IMR-90 (cell line): ENCODE results near the gene TSBP1. TPM values are rescaled to one million over a fixed set of nuclear protein-coding genes. Genes with fewer than 3 reads are reported as not detected.
"Not testable (repeated sequence)": the region's sequence is repeated elsewhere in the genome, so short reads cannot be mapped to it uniquely, and the experiment has no call there.

Experiments used
- ATAC-seq: fragments of 200-7000 bp; cut with Tn5 transposase; 2 replicates; pipeline ENCODE4 v1.9.1; 2020; ENCODE audit warnings: low read depth, mild to moderate bottlenecking, moderate library complexity
- BruUV-seq: library from RNA; stranded (reverse); fragments of 400-500 nt; replicated peaks from 2 replicates; lab custom pipeline; 2021; lab: Mats Ljungman, UMichigan
- CTCF ChIA-PET: fragments of 300-600 bp; formaldehyde crosslinking; extraction: SDS; loops from one replicate; lab custom pipeline; 2021; ENCODE audit warnings: antibody characterized with exemption; lab: Yijun Ruan, JAX
- POLR2A ChIA-PET: fragments of 300-600 bp; sonication (Branson Sonifier 250); formaldehyde crosslinking; loops from one replicate; lab custom pipeline; 2022; ENCODE audit warnings: antibody characterized with exemption; ENCODE audit not compliant: unreplicated experiment; lab: Charles Lee
- DNase-seq: peaks from one replicate; pipeline ENCODE4 v3.0.0; 2013
- H2AFZ ChIP-seq: replicated peaks from 2 replicates; pipeline ENCODE3; 2013; ENCODE audit warnings: low read length, mild to moderate bottlenecking; ENCODE audit not compliant: poor library complexity
- H2AK5ac ChIP-seq: 2 replicates; pipeline ENCODE4 v1.6.1; 2013; ENCODE audit warnings: low read depth, low read length, inconsistent platforms
- H2AK9ac ChIP-seq: replicated peaks from 2 replicates; pipeline ENCODE3; 2013; ENCODE audit warnings: mild to moderate bottlenecking, low read depth, low read length, moderate library complexity; ENCODE audit not compliant: poor library complexity
- H2BK120ac ChIP-seq: 2 replicates; pipeline ENCODE4 v1.6.1; 2013; ENCODE audit warnings: low read depth, low read length, inconsistent platforms
- H2BK15ac ChIP-seq: 3 replicates; pipeline ENCODE4 v1.6.1; 2013; ENCODE audit warnings: low read depth, low read length, inconsistent platforms
- H2BK20ac ChIP-seq: 2 replicates; pipeline ENCODE4 v1.6.1; 2013; ENCODE audit warnings: low read depth, mild to moderate bottlenecking, inconsistent platforms, low read length, moderate library complexity
- H2BK5ac ChIP-seq: 2 replicates; pipeline ENCODE4 v1.6.1; 2013; ENCODE audit warnings: mild to moderate bottlenecking, low read depth, low read length, inconsistent platforms; ENCODE audit not compliant: poor library complexity, severe bottlenecking
- H3K14ac ChIP-seq: replicated peaks from 2 replicates; pipeline ENCODE4 v1.6.1; 2013; ENCODE audit warnings: low read depth, low read length, inconsistent platforms
- H3K18ac ChIP-seq: 2 replicates; pipeline ENCODE4 v1.6.1; 2013; ENCODE audit warnings: low read depth, low read length, control low read depth
- H3K23ac ChIP-seq: 2 replicates; pipeline ENCODE4 v1.6.1; 2013; ENCODE audit warnings: low read depth, low read length, inconsistent platforms
- H3K27ac ChIP-seq: 2 replicates; pipeline ENCODE4 v1.5.1; 2013; ENCODE audit warnings: mild to moderate bottlenecking, control low read depth, low read length; ENCODE audit not compliant: insufficient read depth
- H3K27me3 ChIP-seq: 2 replicates; pipeline ENCODE4 v1.6.1; 2013; ENCODE audit warnings: low read length; ENCODE audit not compliant: control insufficient read depth, insufficient read depth
- H3K36me3 ChIP-seq: 2 replicates; pipeline ENCODE4 v1.6.1; 2013; ENCODE audit warnings: low read length, mixed read lengths; ENCODE audit not compliant: control insufficient read depth, insufficient read depth
- H3K4ac ChIP-seq: 2 replicates; pipeline ENCODE4 v1.6.1; 2013; ENCODE audit warnings: low read depth, low read length, inconsistent platforms
- H3K4me1 ChIP-seq: 2 replicates; pipeline ENCODE4 v1.6.1; 2013; ENCODE audit warnings: low read length, mixed read lengths; ENCODE audit not compliant: control insufficient read depth, insufficient read depth
- H3K4me2 ChIP-seq: 2 replicates; pipeline ENCODE4 v1.6.1; 2013; ENCODE audit warnings: low read depth, mild to moderate bottlenecking, control low read depth, low read length, moderate library complexity
- H3K4me3 ChIP-seq: 2 replicates; pipeline ENCODE4 v1.5.1; 2013; ENCODE audit warnings: low read depth, mild to moderate bottlenecking, control low read depth, low read length, moderate library complexity; ENCODE audit not compliant: insufficient read depth
- H3K56ac ChIP-seq: 2 replicates; pipeline ENCODE4 v1.6.1; 2013; ENCODE audit warnings: low read length, inconsistent platforms; ENCODE audit not compliant: insufficient read depth; ENCODE audit errors: extremely low read depth
- H3K79me1 ChIP-seq, 2 experiments: 2 replicates each; pipeline ENCODE4 v1.6.1; 2013; ENCODE audit warnings: low read length in 2 of 2, inconsistent platforms in 1 of 2, low read depth in 1 of 2
- H3K9ac ChIP-seq: 2 replicates; pipeline ENCODE4 v1.6.1; 2013; ENCODE audit warnings: low read depth, low read length, control low read depth
- H3K9me1 ChIP-seq: 2 replicates; pipeline ENCODE4 v1.6.1; 2013; ENCODE audit warnings: low read length, inconsistent platforms; ENCODE audit not compliant: insufficient read depth
- H3K9me3 ChIP-seq: 2 replicates; pipeline ENCODE4 v1.6.1; 2013; ENCODE audit warnings: low read length; ENCODE audit not compliant: control insufficient read depth, insufficient read depth
- H4K20me1 ChIP-seq: 2 replicates; pipeline ENCODE4 v1.6.1; 2013; ENCODE audit warnings: low read length, inconsistent platforms; ENCODE audit not compliant: insufficient read depth
- H4K5ac ChIP-seq: 2 replicates; pipeline ENCODE4 v1.6.1; 2013; ENCODE audit warnings: mild to moderate bottlenecking, low read depth, low read length, control low read depth
- H4K8ac ChIP-seq, 2 experiments: 2 replicates each; pipeline ENCODE4 v1.6.1; 2013; ENCODE audit warnings: low read depth in 2 of 2, low read length in 2 of 2, control low read depth in 1 of 2, inconsistent platforms in 1 of 2
- H4K91ac ChIP-seq: 2 replicates; pipeline ENCODE4 v1.6.1; 2013; ENCODE audit warnings: low read depth, low read length, inconsistent platforms; ENCODE audit not compliant: insufficient read depth
- WGBS, 2 experiments: methylation state at CpG; one replicate each; pipeline versions ENCODE4 v1.1.5 to v1.1.7; 2013; ENCODE audit warnings: missing lambda C conversion rate in 2 of 2; ENCODE audit not compliant: insufficient read length in 1 of 2; ENCODE audit errors: extremely low coverage in 2 of 2; 5-methylcytosine and 5-hydroxymethylcytosine counted together
- dilution Hi-C: fragments of 300-500 bp; cut with HindIII; formaldehyde crosslinking; loops from one replicate; pipeline ENCODE4 v1.14.3; 2018; ENCODE audit warnings: low sequenced_read_pairs; ENCODE audit not compliant: unreplicated experiment
- in situ Hi-C: fragments of 300-500 bp; cut with MboI; formaldehyde crosslinking; loops from 3 replicates; pipeline ENCODE4 v1.14.3; 2019; ENCODE audit warnings: low sequenced_read_pairs, inconsistent platforms, mixed read lengths
- intact Hi-C: fragments of 100-400 bp; cut with micrococcal nuclease; formaldehyde crosslinking; loops from 2 replicates; pipeline ENCODE4 v1.10.0; 2022
- polyA plus RNA-seq, 3 experiments: library from polyadenylated mRNA; depleted of rRNA; stranded (reverse); fragments of >200 nt; gene quantifications; 2 replicates each; pipeline ENCODE4 v1.2.3, GENCODE V29; 2012; ENCODE audit warnings: low replicate concordance in 1 of 3
- total RNA-seq: library from RNA; depleted of rRNA; stranded (reverse); fragments of >200 nt; gene quantifications from 2 replicates; pipeline ENCODE4 v1.2.3, GENCODE V29; 2012

TSBP1 gene
- total and polyA plus RNA-seq, 2 of the 4 experiments (the other 2 are of a cell fraction): not detected

DNA sequence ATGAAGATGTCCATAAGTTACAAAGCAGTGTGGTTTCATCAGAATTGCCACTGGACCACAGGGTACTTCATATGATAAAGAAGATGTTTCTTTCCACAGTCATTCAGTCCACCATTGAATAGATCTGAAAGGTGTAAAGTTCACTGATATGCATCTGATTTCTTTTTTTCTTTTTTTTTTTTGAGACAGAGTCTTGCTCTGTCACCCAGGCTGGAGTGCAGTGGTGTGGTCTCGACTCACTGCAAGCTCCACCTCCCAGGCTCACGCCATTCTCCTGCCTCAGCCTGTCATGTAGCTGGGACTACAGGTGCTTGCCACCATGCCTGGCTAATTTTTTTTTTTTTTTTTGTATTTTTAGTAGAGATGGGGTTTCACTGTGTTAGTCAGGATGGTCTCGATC is 103.2 kb downstream of the TSBP1 start:
- H3K27ac ChIP-seq, H3K4me2 ChIP-seq, H2BK120ac ChIP-seq, H2BK20ac ChIP-seq, H3K36me3 ChIP-seq, H3K4me3 ChIP-seq, H3K9me1 ChIP-seq, POLR2A ChIA-PET, H3K4ac ChIP-seq, H3K14ac ChIP-seq, H3K9ac ChIP-seq, H3K27me3 ChIP-seq, intact Hi-C loops, dilution Hi-C loops, H3K9me3 ChIP-seq, H4K8ac ChIP-seq, ATAC-seq, BruUV-seq, in situ Hi-C loops, H2AFZ ChIP-seq, H3K56ac ChIP-seq, H3K18ac ChIP-seq, H4K20me1 ChIP-seq, H2BK15ac ChIP-seq, H4K91ac ChIP-seq, H3K23ac ChIP-seq, H2BK5ac ChIP-seq, H3K79me1 ChIP-seq, H2AK5ac ChIP-seq, DNase-seq, H4K5ac ChIP-seq, H3K4me1 ChIP-seq, H2AK9ac ChIP-seq: not testable (repeated sequence)
- CTCF ChIA-PET: interaction anchor here (1.4 kb wide), 1 partner anchor 13 kb away, joined by 3 read pairs; no protein-coding TSS in a partner anchor
- WGBS, 2 experiments: no CpG with 5 or more reads among the region's 3 CpGs
